ENCODE results near the gene PLEKHA5. TPM values are rescaled to one million over a fixed set of nuclear protein-coding genes. Genes with fewer than 3 reads are reported as not detected.
A peak's percentile ranks its signal among the peaks of the same experiment; 100 is the strongest.

PLEKHA5 gene
- total RNA-seq, 1 donor, result 82.2 TPM

DNA sequence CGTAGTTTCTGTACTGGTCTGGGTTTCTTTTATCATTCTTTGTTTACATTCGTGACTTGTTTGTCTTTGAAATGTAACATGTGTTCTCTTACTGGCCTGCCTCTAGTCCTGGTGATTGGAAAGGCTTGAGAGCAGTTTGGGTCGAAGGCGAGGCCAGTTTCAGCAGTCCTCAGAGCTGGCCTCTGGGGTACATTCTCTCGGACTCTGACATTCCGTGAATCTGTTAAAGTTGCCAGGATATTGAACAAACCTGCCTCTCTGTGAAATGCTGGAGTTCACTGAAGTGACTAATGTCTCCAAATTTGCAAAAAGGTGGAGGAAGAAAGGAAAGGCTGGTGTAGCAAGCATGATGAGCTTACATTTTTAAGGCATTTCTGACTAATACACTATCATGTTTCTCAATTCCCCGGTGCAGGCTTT, 1.5 kb downstream of the PLEKHA5 start:
- H3K79me2 ChIP-seq (ENCODE audit: insufficient read depth, low read length), result peaks cover 3% of the 10 kb centered on the region

GRCh38 chr12:19138551-19138950, 9.0 kb downstream of the PLEKHA5 start:
- H3K9me3 ChIP-seq (ENCODE audit: low read depth, low read length), result no peaks in the 10 kb centered on the region
- no peak overlapping the region for H3K4me2 ChIP-seq (ENCODE audit: insufficient read depth, low read length)
- H4K20me1 ChIP-seq (ENCODE audit: insufficient read depth, low read length), result no peaks in the 10 kb centered on the region
- no peak overlapping the region for H3K27ac ChIP-seq (ENCODE audit: low read depth, low read length)
- H2AFZ ChIP-seq (ENCODE audit: low read length), result no peak overlapping the region
- no peaks in the 10 kb centered on the region for H3K27me3 ChIP-seq (ENCODE audit: insufficient read depth, low read length)
- no peak for DNase-seq (ENCODE audit: insufficient read length, low spot score, missing footprints)
- no peak overlapping the region for H3K4me3 ChIP-seq (ENCODE audit: insufficient read depth, low read length)
- H3K4me1 ChIP-seq (ENCODE audit: insufficient read depth, low read length), result no peaks in the 10 kb centered on the region
- no peak for TF ChIP-seq CTCF (IDR thresholded peaks at IDR 0.05; ENCODE audit: extremely low read depth, low read depth, low read length)
- no peaks in the 10 kb centered on the region for H3K36me3 ChIP-seq (ENCODE audit: insufficient read depth, low read length)
- H3K79me2 ChIP-seq (ENCODE audit: insufficient read depth, low read length), result no peaks in the 10 kb centered on the region

More for the DNA sequence above, 1.5 kb downstream of the PLEKHA5 start:
- Histone ChIP-seq H3K36me3 (ENCODE audit: insufficient read depth, low read length) (no peaks in the 10 kb centered on the region), H3K27me3 (ENCODE audit: insufficient read depth, low read length) (no peaks in the 10 kb centered on the region), H4K20me1 (ENCODE audit: insufficient read depth, low read length) (no peaks in the 10 kb centered on the region), H3K4me2 (ENCODE audit: insufficient read depth, low read length) (peak overlapping the region; percentile 90), H3K4me3 (ENCODE audit: insufficient read depth, low read length) (peak overlapping the region; percentile 89), H3K4me1 (ENCODE audit: insufficient read depth, low read length) (peaks cover 10% of the 10 kb centered on the region), H3K9me3 (ENCODE audit: low read depth, low read length) (no peaks in the 10 kb centered on the region), H3K27ac (ENCODE audit: low read depth, low read length) (peak overlapping the region; percentile 15), H2AFZ (ENCODE audit: low read length) (peak overlapping the region; percentile 95)
- DNase-seq (ENCODE audit: insufficient read length, low spot score, missing footprints), result peak; percentile 84
- TF ChIP-seq CTCF (IDR thresholded peaks at IDR 0.05; ENCODE audit: extremely low read depth, low read depth, low read length), result no peak

- Histone ChIP-seq H3K9me3 (ENCODE audit: low read depth, low read length) (no peaks in the 10 kb centered on the region), H2AFZ (ENCODE audit: low read length) (no peak overlapping the region), H3K27ac (ENCODE audit: low read depth, low read length) (no peak overlapping the region), H3K79me2 (ENCODE audit: insufficient read depth, low read length) (no peaks in the 10 kb centered on the region), H3K27me3 (ENCODE audit: insufficient read depth, low read length) (no peaks in the 10 kb centered on the region), H3K4me3 (ENCODE audit: insufficient read depth, low read length) (no peak overlapping the region), H3K36me3 (ENCODE audit: insufficient read depth, low read length) (no peaks in the 10 kb centered on the region), H3K4me1 (ENCODE audit: insufficient read depth, low read length) (no peaks in the 10 kb centered on the region), H3K4me2 (ENCODE audit: insufficient read depth, low read length) (no peak overlapping the region), H4K20me1 (ENCODE audit: insufficient read depth, low read length) (no peaks in the 10 kb centered on the region)
- TF ChIP-seq CTCF (IDR thresholded peaks at IDR 0.05; ENCODE audit: extremely low read depth, low read depth, low read length), result no peak
- DNase-seq (ENCODE audit: insufficient read length, low spot score, missing footprints), result no peak
Observed at GRCh38 chr12:19138956-19139355, 9.4 kb downstream of the PLEKHA5 start.

GRCh38 chr12:19139615-19140194, 10.2 kb downstream of the PLEKHA5 start:
- DNase-seq (ENCODE audit: insufficient read length, low spot score, missing footprints), result no peak
- Histone ChIP-seq H4K20me1 (ENCODE audit: insufficient read depth, low read length) (no peaks in the 10 kb centered on the region), H3K79me2 (ENCODE audit: insufficient read depth, low read length) (no peaks in the 10 kb centered on the region), H3K27ac (ENCODE audit: low read depth, low read length) (no peak overlapping the region), H3K4me3 (ENCODE audit: insufficient read depth, low read length) (no peak overlapping the region), H2AFZ (ENCODE audit: low read length) (no peak overlapping the region), H3K27me3 (ENCODE audit: insufficient read depth, low read length) (no peaks in the 10 kb centered on the region), H3K4me1 (ENCODE audit: insufficient read depth, low read length) (no peaks in the 10 kb centered on the region), H3K9me3 (ENCODE audit: low read depth, low read length) (no peaks in the 10 kb centered on the region), H3K4me2 (ENCODE audit: insufficient read depth, low read length) (no peak overlapping the region), H3K36me3 (ENCODE audit: insufficient read depth, low read length) (no peaks in the 10 kb centered on the region)
- no peak for TF ChIP-seq CTCF (IDR thresholded peaks at IDR 0.05; ENCODE audit: extremely low read depth, low read depth, low read length)
